HAP-1 (cell line): Measurements from ENCODE around the gene RXRA.

Source experiments
- DNase-seq, 2 experiments: peaks; one replicate each; pipeline ENCODE4 v3.0.0-alpha.2; 2016 to 2020; ENCODE audit warnings: low spot score in 2 of 2
- H3K27me3 ChIP-seq: fragments of 250-450 bp; sonication (Bioruptor Pico); 2 replicates; pipeline ENCODE4 v1.5.1; 2020; ENCODE audit warnings: low read depth, mild to moderate bottlenecking, moderate library complexity
- H3K36me3 ChIP-seq: fragments of 250-450 bp; sonication (Bioruptor Pico); replicated peaks from 2 replicates; pipeline ENCODE4 v1.5.1; 2020; ENCODE audit warnings: mild to moderate bottlenecking
- H3K4me1 ChIP-seq: fragments of 250-450 bp; sonication (Bioruptor Pico); 2 replicates; pipeline ENCODE4 v1.5.1; 2020; ENCODE audit warnings: mild to moderate bottlenecking
- H3K4me3 ChIP-seq: fragments of 250-450 bp; sonication (Bioruptor Pico); 2 replicates; pipeline ENCODE4 v1.5.1; 2020; ENCODE audit warnings: mild to moderate bottlenecking, moderate library complexity
- H3K9me3 ChIP-seq: fragments of 250-450 bp; sonication (Bioruptor Pico); 2 replicates; pipeline ENCODE4 v1.5.1; 2020; ENCODE audit warnings: mild to moderate bottlenecking, moderate library complexity
- in situ Hi-C: fragments of 300-500 bp; cut with MboI; formaldehyde crosslinking; loops from 3 replicates; pipeline ENCODE4 v1.14.3; 2020; ENCODE audit warnings: low sequenced_read_pairs, inconsistent platforms, mixed read lengths

Gene RXRA

DNA sequence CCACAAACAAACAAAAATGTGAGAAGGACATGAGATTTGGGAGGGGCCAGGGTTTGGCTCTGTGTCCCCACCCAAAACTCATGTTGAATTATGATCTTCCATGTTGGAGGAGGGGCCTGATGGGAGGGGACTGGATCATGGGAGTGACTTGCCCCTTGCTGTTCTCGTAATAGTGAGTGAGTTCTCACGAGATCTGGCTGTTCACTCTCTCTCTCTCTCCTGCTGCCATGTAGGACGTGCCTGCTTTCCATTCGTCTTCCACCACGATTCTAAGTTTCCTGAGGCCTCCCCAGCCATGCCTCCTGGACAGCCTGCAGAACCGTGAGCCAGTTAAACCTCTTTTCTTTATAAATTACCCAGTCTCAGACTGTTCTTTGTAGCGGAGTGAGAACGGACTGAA lies 118.7 kb downstream of the RXRA start:
- Histone ChIP-seq H3K4me3 (no peak overlapping the region), H3K36me3 (no peaks in the 10 kb centered on the region), H3K9me3 (peaks cover 10% of the 10 kb centered on the region; the same call in 1 of the 2 replicates), H3K4me1 (no peaks in the 10 kb centered on the region), H3K27me3 (no peaks in the 10 kb centered on the region)
- no peak for DNase-seq
- in situ Hi-C loops = loop anchor here (5.0 kb wide), 1 partner anchor 278 kb away; no protein-coding TSS in a partner anchor

DNA sequence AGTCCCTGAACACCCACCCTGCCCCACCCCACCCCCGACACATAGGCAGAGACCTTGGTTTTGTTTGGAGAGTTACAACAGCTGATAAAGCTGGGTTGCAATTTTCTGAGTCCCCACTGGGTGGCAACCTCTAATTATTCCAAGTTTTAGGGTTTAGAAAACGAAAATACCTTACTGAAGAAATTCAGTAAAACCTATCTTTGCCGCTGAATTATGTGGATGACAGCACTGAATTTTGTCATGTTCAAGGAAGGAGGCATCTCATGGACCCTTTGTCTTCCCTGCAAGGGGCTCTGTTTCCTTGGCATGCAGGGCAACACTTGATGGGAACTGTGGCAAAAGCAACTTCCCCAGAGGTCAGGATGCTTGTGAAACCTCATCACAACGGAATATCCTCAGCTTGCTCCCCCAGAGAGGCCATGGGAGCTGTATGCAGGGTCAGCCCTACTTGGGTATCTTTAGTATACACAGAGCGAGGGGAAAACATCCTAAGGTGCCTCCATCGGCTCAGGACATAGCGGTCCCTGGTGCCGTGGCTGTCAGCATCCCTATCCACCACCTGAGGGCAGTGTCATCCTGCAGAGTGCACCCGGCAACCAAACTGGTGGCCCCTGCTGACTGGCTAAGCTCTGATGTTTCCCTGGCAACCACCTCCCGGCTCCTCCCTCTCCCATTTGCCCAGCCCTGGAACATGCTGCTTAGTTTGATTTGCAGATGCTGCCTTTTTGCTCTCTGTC lies 123.1 kb downstream of the RXRA start:
- in situ Hi-C loops = loop anchor here (5.0 kb wide), 1 partner anchor 282 kb away; no protein-coding TSS in a partner anchor
- peak; percentile 60 to 80 for DNase-seq
- H3K4me1 ChIP-seq = no peaks in the 10 kb centered on the region
- H3K4me3 ChIP-seq = no peak overlapping the region
- H3K36me3 ChIP-seq = no peaks in the 10 kb centered on the region
- peaks cover 10% of the 10 kb centered on the region; the same call in 1 of the 2 replicates for H3K9me3 ChIP-seq
- H3K27me3 ChIP-seq = no peaks in the 10 kb centered on the region

DNA sequence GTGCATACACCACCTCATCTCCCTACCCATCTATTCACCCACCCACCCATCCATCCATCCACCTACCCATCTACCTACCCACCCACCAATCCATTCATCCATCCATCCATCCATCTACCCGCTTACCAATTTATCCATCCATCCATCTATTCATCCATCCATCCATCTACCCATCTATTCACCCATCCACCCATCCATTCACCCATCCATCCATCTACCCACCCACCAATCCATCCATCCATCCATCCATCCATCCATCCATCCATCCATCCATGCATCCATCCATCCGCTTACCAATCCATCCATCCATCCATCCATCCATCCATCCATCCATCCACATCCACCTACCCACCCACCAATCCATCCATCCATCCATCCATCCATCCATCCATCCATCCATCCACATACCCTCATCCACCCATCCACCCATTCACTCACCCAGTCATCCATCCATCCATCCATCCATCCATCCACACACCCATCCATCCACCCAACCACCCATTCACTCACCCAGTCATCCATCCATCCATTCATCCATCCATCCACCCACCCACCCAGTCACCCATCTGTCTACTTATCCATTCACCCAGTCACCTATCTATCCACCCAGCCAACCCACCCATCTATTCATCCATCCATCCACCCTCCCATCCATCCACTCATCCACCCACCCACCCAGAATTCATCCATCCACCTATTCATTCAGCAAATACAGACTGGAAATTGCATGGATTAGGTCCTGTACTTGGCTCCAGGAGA lies 125.6 kb downstream of the RXRA start:
- H3K27me3 ChIP-seq = no peaks in the 10 kb centered on the region
- no peak overlapping the region for H3K4me3 ChIP-seq
- H3K9me3 ChIP-seq = peaks cover 7% of the 10 kb centered on the region; the same call in 1 of the 2 replicates
- no peaks in the 10 kb centered on the region for H3K36me3 ChIP-seq
- DNase-seq = no peak
- H3K4me1 ChIP-seq = no peaks in the 10 kb centered on the region
- in situ Hi-C loops = no loop called here

DNA sequence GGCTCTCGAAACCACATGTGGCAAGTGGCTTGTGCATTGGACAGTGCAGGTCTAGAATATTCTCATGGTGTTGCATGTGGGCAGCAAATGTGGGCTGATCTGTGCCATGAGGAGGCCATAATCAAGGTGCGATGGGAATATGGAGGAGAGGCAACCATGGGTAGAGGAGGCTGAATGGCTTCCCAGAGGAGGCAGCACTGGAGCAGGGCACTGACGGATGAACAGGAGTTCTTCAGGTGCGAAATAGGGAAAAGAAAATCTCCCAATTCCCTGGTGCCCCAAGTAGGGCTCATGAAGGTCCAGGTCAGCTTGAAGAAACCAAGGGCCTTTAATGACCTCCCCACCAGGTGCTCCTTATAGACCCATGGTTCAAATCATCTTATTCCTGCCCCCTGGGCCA lies 126.5 kb downstream of the RXRA start:
- Histone ChIP-seq H3K9me3 (peaks cover 7% of the 10 kb centered on the region; the same call in 1 of the 2 replicates), H3K4me3 (no peak overlapping the region), H3K36me3 (no peaks in the 10 kb centered on the region), H3K4me1 (no peaks in the 10 kb centered on the region), H3K27me3 (no peaks in the 10 kb centered on the region)
- DNase-seq = no peak
- in situ Hi-C loops = no loop called here

DNA sequence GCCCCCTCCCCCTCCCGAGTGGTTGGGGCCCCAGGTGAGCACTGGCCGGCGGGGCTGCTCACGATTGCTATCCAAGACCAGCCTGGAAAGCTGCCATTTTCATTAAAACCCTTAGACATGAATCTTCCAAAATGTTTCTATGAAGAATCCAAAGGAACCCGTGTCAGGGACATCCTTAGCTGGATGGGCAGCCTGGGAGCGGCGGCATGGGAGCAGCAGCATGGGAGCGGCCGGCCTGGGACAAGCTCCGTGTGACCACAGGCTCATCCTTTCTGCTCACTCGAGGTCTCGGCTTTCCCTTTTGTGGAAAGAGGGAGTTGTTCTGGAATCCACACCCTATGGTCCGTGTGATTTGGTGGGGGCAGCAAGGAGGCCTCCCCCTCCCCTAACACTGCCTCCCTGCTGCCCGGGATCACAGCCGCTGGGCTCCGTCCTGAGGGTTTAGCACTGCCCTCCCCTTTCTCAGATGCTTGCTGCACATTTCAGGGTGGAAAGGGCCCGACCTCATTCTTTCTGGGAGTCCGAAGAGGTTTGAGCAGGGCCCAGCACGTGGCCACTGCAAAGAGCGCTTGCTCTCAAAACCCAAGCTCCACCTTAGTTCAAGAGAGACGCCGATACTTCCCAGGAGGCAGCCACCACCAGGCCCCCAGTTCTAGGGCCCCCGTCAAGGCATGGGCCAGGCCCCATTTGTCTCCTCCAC lies 127.7 kb downstream of the RXRA start:
- DNase-seq = no peak
- in situ Hi-C loops = no loop called here
- Histone ChIP-seq H3K27me3 (no peaks in the 10 kb centered on the region), H3K4me3 (no peak overlapping the region), H3K9me3 (peaks cover 4% of the 10 kb centered on the region; the same call in 1 of the 2 replicates), H3K4me1 (no peaks in the 10 kb centered on the region), H3K36me3 (no peaks in the 10 kb centered on the region)

DNA sequence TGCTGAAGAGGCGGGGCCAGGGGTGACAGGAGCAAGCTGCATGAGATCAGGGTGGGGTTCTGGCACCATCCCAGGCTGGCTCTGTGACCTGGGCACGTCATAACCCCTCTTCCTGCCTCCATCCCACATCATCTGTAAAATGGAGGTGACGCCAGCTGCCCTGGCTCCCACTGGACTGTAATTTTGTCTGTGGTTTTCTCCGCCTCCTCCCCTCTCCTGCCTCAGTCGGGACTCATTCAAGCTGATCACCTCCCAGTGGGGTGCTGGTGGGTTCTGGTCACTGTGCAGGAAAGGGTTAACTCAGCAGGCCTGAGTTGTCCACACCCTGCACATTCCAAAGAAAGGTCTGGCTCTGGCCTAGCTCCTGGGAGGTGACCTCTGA lies 128.2 kb downstream of the RXRA start:
- Histone ChIP-seq H3K27me3 (no peaks in the 10 kb centered on the region), H3K36me3 (no peaks in the 10 kb centered on the region), H3K4me1 (no peaks in the 10 kb centered on the region), H3K4me3 (no peak overlapping the region), H3K9me3 (no peaks in the 10 kb centered on the region)
- in situ Hi-C loops = no loop called here
- no peak for DNase-seq

DNA sequence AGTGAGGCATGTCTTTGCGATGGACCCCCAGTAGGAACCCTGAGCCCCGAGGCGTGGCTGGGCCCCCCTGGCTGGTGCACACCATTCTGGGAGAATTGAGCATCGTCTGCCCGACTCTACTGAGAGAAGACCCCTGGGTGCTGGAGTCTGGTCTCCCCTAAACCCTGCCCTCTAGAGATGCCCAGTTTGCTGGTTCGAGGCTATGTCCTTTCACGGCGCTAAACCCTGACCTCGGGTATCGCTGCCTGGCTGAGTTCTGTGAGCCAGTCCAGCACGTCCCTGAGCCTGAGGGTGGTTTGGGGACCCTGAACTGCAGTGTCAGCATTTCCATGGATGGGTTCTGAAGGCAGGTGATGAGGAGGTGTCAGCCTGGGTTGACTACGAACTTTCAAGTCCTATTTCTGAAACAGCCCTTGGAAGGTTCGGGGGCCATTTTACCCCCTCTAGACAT lies 128.8 kb downstream of the RXRA start:
- H3K9me3 ChIP-seq = no peaks in the 10 kb centered on the region
- in situ Hi-C loops = no loop called here
- no peaks in the 10 kb centered on the region for H3K36me3 ChIP-seq
- no peaks in the 10 kb centered on the region for H3K27me3 ChIP-seq
- no peak overlapping the region for H3K4me3 ChIP-seq
- DNase-seq = no peak
- no peaks in the 10 kb centered on the region for H3K4me1 ChIP-seq

DNA sequence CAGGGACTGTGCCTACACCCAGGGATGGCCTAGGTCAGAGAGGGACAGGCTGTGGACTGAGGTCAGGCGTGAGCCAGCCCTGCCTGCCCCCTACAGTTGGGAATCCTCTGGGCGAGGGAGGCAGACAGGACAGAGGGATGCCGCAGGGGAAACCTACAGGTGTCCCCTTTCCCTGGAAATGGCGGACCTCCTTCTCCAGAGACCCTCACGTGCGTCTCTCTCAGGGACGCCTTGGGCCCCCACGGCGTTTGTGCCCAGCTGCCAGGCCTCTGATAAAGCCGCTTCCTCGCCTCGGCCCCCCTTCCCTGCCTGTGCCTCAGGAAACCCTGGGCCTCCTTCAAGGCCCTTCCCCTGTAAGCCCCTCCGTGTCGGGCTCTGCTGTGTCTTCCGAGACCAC lies 129.3 kb downstream of the RXRA start:
- no peaks in the 10 kb centered on the region for H3K9me3 ChIP-seq
- no peak overlapping the region for H3K4me3 ChIP-seq
- no peaks in the 10 kb centered on the region for H3K4me1 ChIP-seq
- in situ Hi-C loops = no loop called here
- no peaks in the 10 kb centered on the region for H3K36me3 ChIP-seq
- no peaks in the 10 kb centered on the region for H3K27me3 ChIP-seq
- no peak for DNase-seq

DNA sequence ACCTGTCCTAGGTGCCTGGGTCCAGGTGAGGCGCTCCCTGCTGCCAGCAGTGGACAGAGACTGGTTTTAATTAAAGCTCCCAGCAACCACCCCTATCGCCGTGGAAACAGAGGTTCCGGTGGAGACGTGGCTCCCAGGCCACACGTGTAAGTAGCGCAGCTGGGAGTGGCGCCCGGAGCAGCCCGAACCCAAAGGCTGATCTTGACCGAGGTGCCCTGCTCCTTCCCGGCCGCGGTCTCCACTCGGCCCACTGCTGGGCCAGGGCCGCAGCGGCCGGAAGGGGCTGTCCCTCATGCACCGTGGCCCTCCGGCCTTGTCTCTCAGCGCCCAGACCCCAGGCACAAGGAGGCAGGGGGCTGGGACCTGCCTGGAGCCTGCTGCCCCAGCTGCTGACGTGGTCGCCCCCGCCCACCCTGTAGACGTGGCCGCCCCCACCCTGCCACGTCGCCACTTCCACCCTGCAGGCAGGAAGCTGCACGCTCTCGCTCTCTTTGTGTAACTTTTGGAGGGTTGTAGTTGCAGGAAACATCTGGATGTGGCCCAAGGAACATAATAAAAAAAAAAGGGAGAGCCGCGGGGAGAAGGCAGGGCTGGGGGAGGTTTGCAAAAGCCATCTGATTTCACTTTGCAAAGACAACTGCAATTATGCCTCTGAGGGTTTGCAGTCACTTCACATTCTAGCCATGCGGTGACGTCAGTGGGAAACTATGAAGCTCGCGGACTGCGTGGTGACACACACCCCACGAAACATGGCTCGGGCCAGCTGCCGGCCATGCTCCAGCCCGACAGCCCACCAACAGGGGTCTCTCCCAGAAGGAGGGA lies 129.9 kb downstream of the RXRA start:
- in situ Hi-C loops = no loop called here
- Histone ChIP-seq H3K4me3 (no peak overlapping the region), H3K27me3 (no peaks in the 10 kb centered on the region), H3K36me3 (no peaks in the 10 kb centered on the region), H3K9me3 (no peaks in the 10 kb centered on the region), H3K4me1 (no peaks in the 10 kb centered on the region)
- no peak for DNase-seq

DNA sequence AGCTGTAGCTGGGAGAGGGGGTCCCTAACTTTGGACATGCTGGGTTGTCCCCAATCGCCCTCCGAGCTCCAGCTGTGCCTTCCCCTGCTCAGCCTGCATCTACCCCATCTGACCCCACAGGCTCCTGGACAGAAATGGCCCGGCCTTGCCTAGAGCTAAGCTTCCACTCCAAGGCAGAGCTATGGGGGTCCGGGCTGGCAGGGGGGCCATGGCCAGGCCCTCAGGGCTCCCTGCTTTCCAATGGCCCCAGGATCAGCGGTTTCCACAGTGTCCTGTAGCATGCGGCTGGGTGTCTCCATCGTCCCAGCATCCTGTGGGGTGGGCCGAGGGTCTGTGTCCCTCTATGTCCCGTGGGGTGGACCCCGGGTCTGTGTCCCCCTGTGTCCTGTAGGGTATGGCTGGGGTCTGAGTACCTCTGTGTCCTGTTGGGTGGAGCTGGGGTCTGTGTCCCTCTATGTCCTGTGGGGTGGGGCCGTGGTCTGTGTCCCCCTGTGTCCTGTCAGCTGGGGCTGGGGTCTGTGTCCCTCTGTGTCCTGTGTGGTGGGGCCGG lies 130.6 kb downstream of the RXRA start:
- no peaks in the 10 kb centered on the region for H3K27me3 ChIP-seq
- no peaks in the 10 kb centered on the region for H3K9me3 ChIP-seq
- no peaks in the 10 kb centered on the region for H3K4me1 ChIP-seq
- no peak for DNase-seq
- no peak overlapping the region for H3K4me3 ChIP-seq
- H3K36me3 ChIP-seq = no peaks in the 10 kb centered on the region
- in situ Hi-C loops = no loop called here

DNA sequence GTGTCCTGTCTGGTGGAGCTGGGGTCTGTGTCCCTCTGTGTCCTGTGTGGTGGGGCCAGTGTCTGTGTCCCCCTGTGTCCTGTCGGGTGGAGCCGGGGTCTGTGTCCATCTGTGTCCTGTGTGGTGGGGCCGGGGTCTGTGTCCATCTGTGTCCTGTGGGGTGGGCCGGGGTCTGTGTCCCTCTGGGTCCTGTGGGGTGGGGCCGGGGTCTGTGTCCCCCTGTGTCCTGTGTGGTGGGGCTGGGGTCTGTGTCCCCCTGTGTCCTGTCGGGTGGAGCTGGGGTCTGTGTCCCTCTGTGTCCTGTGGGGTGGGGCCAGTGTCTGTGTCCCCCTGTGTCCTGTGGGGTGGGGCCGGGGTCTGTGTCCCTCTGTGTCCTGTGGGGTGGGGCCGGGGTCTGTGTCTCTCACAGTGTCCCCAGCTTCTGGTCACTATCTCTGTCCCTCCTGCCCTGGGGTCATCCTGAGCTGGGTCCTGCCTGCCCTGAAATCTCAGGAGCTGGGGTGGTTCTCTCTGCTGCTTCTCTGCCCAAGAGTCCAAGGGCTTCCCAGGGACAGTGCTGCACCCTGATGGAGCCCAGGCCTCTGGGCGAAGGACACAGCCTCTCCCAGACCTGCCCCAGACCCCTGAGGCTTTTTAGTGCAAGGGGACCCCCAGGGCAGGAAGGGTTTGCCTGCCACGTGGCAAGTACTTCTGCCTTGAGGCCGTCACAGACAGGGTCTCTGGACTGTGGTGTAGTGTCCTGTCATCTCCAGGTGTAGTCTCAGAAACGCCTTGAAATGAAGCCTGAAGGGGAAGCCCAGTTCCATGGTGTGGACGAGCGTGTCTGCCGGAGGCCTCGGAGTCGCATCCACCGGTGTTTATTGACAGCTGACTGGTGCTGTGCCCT lies 131.3 kb downstream of the RXRA start:
- H3K4me1 ChIP-seq = no peaks in the 10 kb centered on the region
- in situ Hi-C loops = no loop called here

More for the DNA sequence above, 131.3 kb downstream of the RXRA start:
- no peaks in the 10 kb centered on the region for H3K36me3 ChIP-seq
- no peak overlapping the region for H3K4me3 ChIP-seq
- H3K27me3 ChIP-seq = no peaks in the 10 kb centered on the region
- no peaks in the 10 kb centered on the region for H3K9me3 ChIP-seq
- no peak for DNase-seq
